LoVo (cell line): Measurements from ENCODE around the gene LY6G6D.

ENCODE experiments used
- DNase-seq: peaks from one replicate; pipeline ENCODE4 v3.0.0-alpha.2; 2016; ENCODE audit warnings: low spot score

Gene LY6G6D

DNA sequence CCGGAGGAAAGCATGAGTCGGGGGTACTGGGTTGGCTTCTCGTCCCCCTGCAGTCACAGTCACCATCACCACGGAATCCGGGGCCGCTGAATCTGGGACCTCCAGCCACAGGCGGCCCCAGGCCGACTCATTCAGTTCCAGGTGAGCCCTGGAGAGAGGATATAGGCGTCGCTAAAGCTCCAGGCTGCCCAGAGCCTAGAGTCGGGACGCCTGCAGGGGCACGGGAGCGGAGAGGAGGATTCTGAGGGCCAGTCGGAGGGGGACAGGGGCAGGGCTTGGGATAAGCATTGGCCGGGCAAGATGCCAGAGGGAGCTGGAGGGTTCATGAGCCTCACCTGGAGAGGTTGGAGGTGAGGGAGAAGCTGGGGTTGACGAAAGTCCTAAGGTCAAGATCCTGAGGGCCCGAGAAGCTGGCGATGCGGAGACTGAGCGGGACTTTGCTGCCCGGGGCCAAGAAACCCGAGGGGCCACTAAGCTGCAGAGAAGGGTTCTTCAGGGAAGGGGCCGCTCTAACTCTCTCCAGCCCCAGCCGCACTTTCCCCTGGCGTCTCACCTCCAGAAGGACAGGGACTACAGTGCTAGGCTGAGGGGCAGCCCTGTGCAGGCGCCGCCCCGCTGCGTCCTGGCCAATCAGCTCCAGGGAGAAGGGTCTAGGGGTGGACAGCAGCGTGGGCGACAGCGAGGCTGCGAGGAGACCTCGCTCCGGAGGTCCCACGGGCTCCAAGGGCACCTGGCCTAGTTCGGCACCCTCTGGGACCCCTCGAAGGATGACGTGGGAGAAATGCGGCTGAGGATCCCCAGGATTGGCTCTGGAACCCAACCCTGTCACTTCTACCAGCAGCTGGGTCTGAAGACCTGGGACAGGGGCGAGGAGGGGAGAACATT is 51.0 kb downstream of the LY6G6D start:
- no peak for DNase-seq

DNA sequence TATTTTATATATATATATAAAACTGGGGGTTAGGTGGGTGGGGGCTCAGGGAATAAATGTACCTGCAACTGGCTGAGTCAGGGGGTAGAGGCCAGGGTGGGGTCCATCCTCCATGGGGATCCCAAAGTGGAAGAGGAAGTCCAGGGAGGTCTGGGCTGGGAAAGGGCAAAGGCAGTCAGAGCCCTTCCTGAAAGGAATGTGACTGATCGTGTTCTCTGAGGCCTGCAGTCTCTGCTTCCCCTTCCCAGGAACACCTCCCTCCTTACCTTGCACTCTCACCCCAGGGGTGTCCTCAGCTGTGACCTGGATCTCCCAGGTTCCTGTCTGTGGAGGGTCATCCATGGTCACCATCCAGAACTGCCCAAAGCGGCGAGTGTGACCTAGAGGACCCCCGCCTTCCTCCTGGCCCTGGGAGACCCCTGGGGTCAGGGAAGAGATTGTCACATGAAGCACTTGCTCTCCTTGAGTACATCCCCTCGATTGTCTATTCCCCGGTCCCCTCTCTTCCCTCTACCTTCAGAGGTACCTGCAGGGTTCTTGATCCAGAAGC is 52.0 kb downstream of the LY6G6D start:
- no peak for DNase-seq
